ENCODE measurements around the gene ADAM8. TPM values are rescaled to one million over a fixed set of nuclear protein-coding genes. Genes with fewer than 3 reads are reported as not detected.
"Not testable (repeated sequence)": the region's sequence is repeated elsewhere in the genome, so short reads cannot be mapped to it uniquely, and the experiment has no call there.

The ADAM8 gene
- polyA plus RNA-seq, 1 donor from 2014 or later, result 70.9 TPM

- H3K4me1 Mint-ChIP-seq, result peaks cover 0 to 10% (median 6%) of the 10 kb centered on the region in 3 donors
- no peak overlapping the region for H3K27ac Mint-ChIP-seq
- H3K4me3 Mint-ChIP-seq, result peak overlapping the region; percentile 46 to 89 (median 74)
- no peaks in the 10 kb centered on the region for H3K36me3 Mint-ChIP-seq
- peaks cover 25% of the 10 kb centered on the region for H3K27me3 Mint-ChIP-seq
- H3K9me3 Mint-ChIP-seq, result no peaks in the 10 kb centered on the region
Measured at GRCh38 chr10:133235265-133235855, 41.3 kb downstream of the ADAM8 start.

GRCh38 chr10:133234796-133235195 is 41.9 kb downstream of the ADAM8 start:
- not testable (repeated sequence) for H3K36me3 Mint-ChIP-seq, H3K9me3 Mint-ChIP-seq, H3K4me1 Mint-ChIP-seq, H3K27ac Mint-ChIP-seq
- peak overlapping the region; percentile 37 to 75 (median 54) for H3K4me3 Mint-ChIP-seq
- peaks cover 25% of the 10 kb centered on the region for H3K27me3 Mint-ChIP-seq

- peaks cover 0 to 4% (median 0%) of the 10 kb centered on the region in 3 donors for H3K9me3 Mint-ChIP-seq
Measured at GRCh38 chr10:133231946-133232574, 44.6 kb downstream of the ADAM8 start.

GRCh38 chr10:133231244-133231945 is 45.3 kb downstream of the ADAM8 start:
- H3K27ac Mint-ChIP-seq, result no peak overlapping the region

More at GRCh38 chr10:133231946-133232574, 44.6 kb downstream of the ADAM8 start:
- Mint-ChIP-seq H3K36me3 (no peaks in the 10 kb centered on the region), H3K4me1 (peaks cover 0 to 9% (median 7%) of the 10 kb centered on the region in 3 donors), H3K27me3 (peaks cover 27% of the 10 kb centered on the region), H3K27ac (no peak overlapping the region), H3K4me3 (peak overlapping the region in 1 of 4 donors; percentile 53)

GRCh38 chr10:133230387-133231195 is 46.1 kb downstream of the ADAM8 start:
- peak overlapping the region in 1 of 4 donors; percentile 57 for H3K4me3 Mint-ChIP-seq
- no peaks in the 10 kb centered on the region for H3K36me3 Mint-ChIP-seq
- peaks cover 0 to 16% (median 12%) of the 10 kb centered on the region in 3 donors for H3K4me1 Mint-ChIP-seq
- no peak overlapping the region for H3K27ac Mint-ChIP-seq
- peaks cover 0 to 4% (median 0%) of the 10 kb centered on the region in 3 donors for H3K9me3 Mint-ChIP-seq
- H3K27me3 Mint-ChIP-seq, result peaks cover 37% of the 10 kb centered on the region

More at GRCh38 chr10:133231244-133231945, 45.3 kb downstream of the ADAM8 start:
- H3K9me3 Mint-ChIP-seq, result peaks cover 0 to 4% (median 0%) of the 10 kb centered on the region in 3 donors
- H3K36me3 Mint-ChIP-seq, result no peaks in the 10 kb centered on the region
- H3K4me3 Mint-ChIP-seq, result peak overlapping the region in 2 of 4 donors; percentile 61 to 81
- peaks cover 32% of the 10 kb centered on the region for H3K27me3 Mint-ChIP-seq
- H3K4me1 Mint-ChIP-seq, result peaks cover 0 to 9% (median 8%) of the 10 kb centered on the region in 3 donors

GRCh38 chr10:133230044-133230361 is 46.7 kb downstream of the ADAM8 start, which contains the start of gene UTF1:
Gene UTF1, plus strand, starts transcription at chr10:133230217. Its CDS starts 72 bp downstream, at chr10:133230289.
- H3K9me3 Mint-ChIP-seq, result peaks cover 0 to 4% (median 0%) of the 10 kb centered on the region in 3 donors
- peaks cover 35% of the 10 kb centered on the region for H3K27me3 Mint-ChIP-seq
- H3K4me1 Mint-ChIP-seq, result peaks cover 0 to 15% (median 12%) of the 10 kb centered on the region in 3 donors
- H3K36me3 Mint-ChIP-seq, result no peaks in the 10 kb centered on the region
- H3K27ac Mint-ChIP-seq, result peak within 1 kb of the TSS in 1 of 3 donors; percentile 33
- peak within 1 kb of the TSS; percentile 25 to 84 (median 66) for H3K4me3 Mint-ChIP-seq

GRCh38 chr10:133229265-133230043 is 47.2 kb downstream of the ADAM8 start:
- peaks cover 34% of the 10 kb centered on the region for H3K27me3 Mint-ChIP-seq
- peaks cover 0 to 4% (median 0%) of the 10 kb centered on the region in 3 donors for H3K9me3 Mint-ChIP-seq
- no peaks in the 10 kb centered on the region for H3K36me3 Mint-ChIP-seq
- peak overlapping the region; percentile 25 to 84 (median 66) for H3K4me3 Mint-ChIP-seq
- peak overlapping the region in 1 of 3 donors; percentile 33 for H3K27ac Mint-ChIP-seq
- H3K4me1 Mint-ChIP-seq, result peaks cover 0 to 13% (median 12%) of the 10 kb centered on the region in 3 donors

GRCh38 chr10:133227256-133227655 is 49.4 kb downstream of the ADAM8 start:
- Mint-ChIP-seq H3K9me3 (peaks cover 0 to 4% (median 0%) of the 10 kb centered on the region in 3 donors), H3K27ac (no peak overlapping the region), H3K4me3 (peak overlapping the region in 1 of 4 donors; percentile 28), H3K4me1 (peaks cover 0 to 13% (median 12%) of the 10 kb centered on the region in 3 donors), H3K27me3 (peaks cover 38% of the 10 kb centered on the region), H3K36me3 (no peaks in the 10 kb centered on the region)

- Mint-ChIP-seq H3K36me3 (no peaks in the 10 kb centered on the region), H3K9me3 (peaks cover 0 to 4% (median 0%) of the 10 kb centered on the region in 3 donors), H3K4me1 (peaks cover 0 to 12% (median 11%) of the 10 kb centered on the region in 3 donors), H3K27ac (no peak overlapping the region), H3K27me3 (peaks cover 30% of the 10 kb centered on the region), H3K4me3 (peak overlapping the region in 3 of 4 donors; percentile 28 to 63 (median 49))
Measured at GRCh38 chr10:133226251-133226808, 50.3 kb downstream of the ADAM8 start.

GRCh38 chr10:133225707-133226191 is 50.9 kb downstream of the ADAM8 start:
- peaks cover 0 to 12% (median 11%) of the 10 kb centered on the region in 3 donors for H3K4me1 Mint-ChIP-seq
- no peaks in the 10 kb centered on the region for H3K36me3 Mint-ChIP-seq
- peaks cover 30% of the 10 kb centered on the region for H3K27me3 Mint-ChIP-seq
- peaks cover 0 to 4% (median 0%) of the 10 kb centered on the region in 3 donors for H3K9me3 Mint-ChIP-seq
- H3K4me3 Mint-ChIP-seq, result peak overlapping the region in 1 of 4 donors; percentile 49
- no peak overlapping the region for H3K27ac Mint-ChIP-seq

- peaks cover 0 to 12% (median 11%) of the 10 kb centered on the region in 3 donors for H3K4me1 Mint-ChIP-seq
- H3K4me3 Mint-ChIP-seq, result no peak overlapping the region
- peaks cover 0 to 4% (median 0%) of the 10 kb centered on the region in 3 donors for H3K9me3 Mint-ChIP-seq
- H3K36me3 Mint-ChIP-seq, result no peaks in the 10 kb centered on the region
- H3K27ac Mint-ChIP-seq, result no peak overlapping the region
- H3K27me3 Mint-ChIP-seq, result peaks cover 30% of the 10 kb centered on the region
Measured at GRCh38 chr10:133224756-133225372, 51.8 kb downstream of the ADAM8 start.

- Mint-ChIP-seq H3K4me3 (no peak overlapping the region), H3K9me3 (peaks cover 0 to 1% (median 0%) of the 10 kb centered on the region in 3 donors), H3K36me3 (no peaks in the 10 kb centered on the region), H3K27me3 (peaks cover 25% of the 10 kb centered on the region), H3K27ac (no peak overlapping the region), H3K4me1 (peaks cover 0 to 9% (median 8%) of the 10 kb centered on the region in 3 donors)
Measured at GRCh38 chr10:133224076-133224475, 52.6 kb downstream of the ADAM8 start.

GRCh38 chr10:133221756-133222155 is 54.9 kb downstream of the ADAM8 start:
- not testable (repeated sequence) for H3K4me3 Mint-ChIP-seq, H3K27ac Mint-ChIP-seq, H3K9me3 Mint-ChIP-seq, H3K36me3 Mint-ChIP-seq, H3K4me1 Mint-ChIP-seq
- peaks cover 17% of the 10 kb centered on the region for H3K27me3 Mint-ChIP-seq

Measured in IgD-negative memory B cell (primary cell).